Neuronal stem cell (in vitro differentiated cells): Measurements from ENCODE around the gene CCDC149.

Source experiments
- DNase-seq: peaks from one replicate; pipeline ENCODE4 v3.0.0-alpha.2; 2013; ENCODE audit warnings: low spot score
- H2AFZ ChIP-seq: one replicate; pipeline ENCODE4 v1.6.1; 2013; ENCODE audit warnings: mild to moderate bottlenecking, low read length, inconsistent platforms
- H2AK5ac ChIP-seq: 2 replicates; pipeline ENCODE4 v1.6.1; 2013; ENCODE audit warnings: low read depth, mild to moderate bottlenecking, inconsistent platforms, low read length, moderate library complexity, mixed read lengths
- H2BK120ac ChIP-seq: 2 replicates; pipeline ENCODE4 v1.6.1; 2013; ENCODE audit warnings: low read depth, mild to moderate bottlenecking, inconsistent platforms, low read length, moderate library complexity, mixed read lengths
- H2BK12ac ChIP-seq: one replicate; pipeline ENCODE4 v1.6.1; 2013; ENCODE audit warnings: low read length, inconsistent platforms
- H2BK15ac ChIP-seq: 2 replicates; pipeline ENCODE4 v1.6.1; 2013; ENCODE audit warnings: mild to moderate bottlenecking, low read length, inconsistent platforms, mixed read lengths
- H2BK5ac ChIP-seq: one replicate; pipeline ENCODE4 v1.6.1; 2013; ENCODE audit warnings: inconsistent platforms, mild to moderate bottlenecking, low read length, moderate library complexity
- H3K14ac ChIP-seq: one replicate; pipeline ENCODE4 v1.6.1; 2013; ENCODE audit warnings: low read length, inconsistent platforms
- H3K18ac ChIP-seq: 2 replicates; pipeline ENCODE4 v1.6.1; 2013; ENCODE audit warnings: low read length, inconsistent platforms
- H3K23ac ChIP-seq: 2 replicates; pipeline ENCODE4 v1.6.1; 2013; ENCODE audit warnings: low read depth, mild to moderate bottlenecking, mixed read lengths, low read length, inconsistent platforms; ENCODE audit not compliant: poor library complexity
- H3K27ac ChIP-seq: replicated peaks from 3 replicates; pipeline ENCODE4 v1.5.1; 2013; ENCODE audit warnings: low read length, inconsistent platforms
- H3K27me3 ChIP-seq, 3 experiments: 2 replicates each; pipeline ENCODE4 v1.6.1; 2013; ENCODE audit warnings: low read length in 3 of 3, mild to moderate bottlenecking in 2 of 3, inconsistent platforms in 1 of 3, low read depth in 1 of 3, mixed read lengths in 1 of 3, moderate library complexity in 1 of 3; ENCODE audit not compliant: control insufficient read depth in 3 of 3, insufficient read depth in 3 of 3
- H3K36me3 ChIP-seq, 2 donors: replicated peaks in 1 of 2; 2 replicates each; pipeline ENCODE4 v1.6.1; 2013; ENCODE audit warnings: low read length in 2 of 2; ENCODE audit not compliant: control insufficient read depth in 2 of 2, insufficient read depth in 2 of 2
- H3K4ac ChIP-seq: 2 replicates; pipeline ENCODE4 v1.6.1; 2013; ENCODE audit warnings: inconsistent platforms, mild to moderate bottlenecking, low read length, moderate library complexity
- H3K4me1 ChIP-seq, 2 donors: 1 replicate in 1 of 2; 2 replicates in 1 of 2; pipeline ENCODE4 v1.6.1; 2013; ENCODE audit warnings: low read length in 2 of 2, low read depth in 1 of 2; ENCODE audit not compliant: control insufficient read depth in 2 of 2, insufficient read depth in 1 of 2
- H3K4me2 ChIP-seq: one replicate; pipeline ENCODE4 v1.6.1; 2013; ENCODE audit warnings: mild to moderate bottlenecking, low read length, inconsistent platforms; ENCODE audit not compliant: insufficient read depth, poor library complexity, severe bottlenecking
- H3K4me3 ChIP-seq, 2 donors: 2 replicates each; pipeline ENCODE4 v1.5.1; 2013; ENCODE audit warnings: low read length in 2 of 2, mild to moderate bottlenecking in 2 of 2, inconsistent platforms in 1 of 2, moderate library complexity in 1 of 2
- H3K79me1 ChIP-seq: one replicate; pipeline ENCODE4 v1.6.1; 2013; ENCODE audit warnings: low read depth, mild to moderate bottlenecking, inconsistent platforms, low read length, moderate library complexity
- H3K9ac ChIP-seq: one replicate; pipeline ENCODE4 v1.6.1; 2013; ENCODE audit warnings: mild to moderate bottlenecking, low read depth, low read length, inconsistent platforms; ENCODE audit not compliant: poor library complexity
- H3K9me3 ChIP-seq, 2 donors: replicated peaks in 1 of 2; 2 replicates each; pipeline versions ENCODE3 to v1.6.1; 2013; ENCODE audit warnings: low read length in 2 of 2, mild to moderate bottlenecking in 2 of 2, inconsistent platforms in 1 of 2, low read depth in 1 of 2, mixed read lengths in 1 of 2, moderate library complexity in 1 of 2; ENCODE audit not compliant: control insufficient read depth in 2 of 2, insufficient read depth in 1 of 2
- H4K8ac ChIP-seq: one replicate; pipeline ENCODE4 v1.6.1; 2013; ENCODE audit warnings: low read depth, mild to moderate bottlenecking, inconsistent platforms, low read length, moderate library complexity
- H4K91ac ChIP-seq: one replicate; pipeline ENCODE4 v1.6.1; 2013; ENCODE audit warnings: low read length, low read depth, mild to moderate bottlenecking, inconsistent platforms; ENCODE audit not compliant: poor library complexity
- WGBS, 2 donors: extraction: QIAGEN DNeasy Blood & Tissue Kit; methylation state at CpG; one replicate each; pipeline ENCODE4 v1.1.7; 2013; ENCODE audit warnings: missing lambda C conversion rate in 2 of 2, mixed read lengths in 1 of 2; ENCODE audit not compliant: insufficient read length in 2 of 2, insufficient replicate concordance in 1 of 2; ENCODE audit errors: extremely low coverage in 2 of 2; 5-methylcytosine and 5-hydroxymethylcytosine counted together

Gene CCDC149

GRCh38 chr4:24774452-24774851 lies 138.4 kb downstream of the CCDC149 start:
- no peak overlapping the region for H3K4me3 ChIP-seq
- H3K4me1 ChIP-seq: no peaks in the 10 kb centered on the region
- H3K79me1 ChIP-seq: no peaks in the 10 kb centered on the region
- no peak overlapping the region for H3K4ac ChIP-seq
- H3K27ac ChIP-seq: no peak overlapping the region
- H2AK5ac ChIP-seq: no peak overlapping the region
- no peaks in the 10 kb centered on the region for H3K36me3 ChIP-seq
- no peaks in the 10 kb centered on the region for H3K9me3 ChIP-seq
- H2BK120ac ChIP-seq: no peak overlapping the region
- H3K4me2 ChIP-seq: no peak overlapping the region
- no peak for DNase-seq
- no peak overlapping the region for H3K18ac ChIP-seq
- H4K91ac ChIP-seq: no peak overlapping the region
- H3K9ac ChIP-seq: no peak overlapping the region
- no CpG with 5 or more reads among the region's 2 CpGs for WGBS, 2 donors
- no peak overlapping the region for H2BK5ac ChIP-seq
- H2AFZ ChIP-seq: no peak overlapping the region
- no peak overlapping the region for H3K14ac ChIP-seq
- no peak overlapping the region for H4K8ac ChIP-seq
- H2BK12ac ChIP-seq: no peak overlapping the region
- H2BK15ac ChIP-seq: no peak overlapping the region
- H3K23ac ChIP-seq: no peak overlapping the region
- peaks cover 0 to 3% (median 0%) of the 10 kb centered on the region in 3 experiments for H3K27me3 ChIP-seq

GRCh38 chr4:24772952-24773351 lies 139.9 kb downstream of the CCDC149 start:
- H3K27ac ChIP-seq: no peak overlapping the region
- WGBS, 2 donors: no CpG with 5 or more reads among the region's 6 CpGs
- H3K9ac ChIP-seq: no peak overlapping the region
- H3K4me3 ChIP-seq: no peak overlapping the region
- H3K36me3 ChIP-seq: no peaks in the 10 kb centered on the region
- H3K27me3 ChIP-seq: peaks cover 0 to 2% (median 0%) of the 10 kb centered on the region in 3 experiments
- H2BK15ac ChIP-seq: no peak overlapping the region
- no peak overlapping the region for H4K8ac ChIP-seq
- DNase-seq: no peak
- no peak overlapping the region for H3K4me2 ChIP-seq
- H3K4ac ChIP-seq: no peak overlapping the region
- no peak overlapping the region for H3K14ac ChIP-seq
- no peaks in the 10 kb centered on the region for H3K9me3 ChIP-seq
- H3K18ac ChIP-seq: no peak overlapping the region
- no peak overlapping the region for H2AK5ac ChIP-seq
- no peaks in the 10 kb centered on the region for H3K4me1 ChIP-seq
- no peak overlapping the region for H4K91ac ChIP-seq
- no peak overlapping the region for H2AFZ ChIP-seq
- no peaks in the 10 kb centered on the region for H3K79me1 ChIP-seq
- H3K23ac ChIP-seq: no peak overlapping the region
- H2BK5ac ChIP-seq: no peak overlapping the region
- no peak overlapping the region for H2BK12ac ChIP-seq
- H2BK120ac ChIP-seq: no peak overlapping the region

GRCh38 chr4:24772061-24772705 lies 140.7 kb downstream of the CCDC149 start:
- Histone ChIP-seq H3K4me2 (no peak overlapping the region), H3K23ac (no peak overlapping the region), H3K36me3 (no peaks in the 10 kb centered on the region), H3K27me3 (no peaks in the 10 kb centered on the region), H3K9me3 (no peaks in the 10 kb centered on the region), H3K14ac (no peak overlapping the region), H3K4me1 (no peaks in the 10 kb centered on the region), H2BK120ac (no peak overlapping the region), H2AK5ac (no peak overlapping the region), H2BK12ac (no peak overlapping the region), H3K18ac (no peak overlapping the region), H3K4ac (no peak overlapping the region), H3K4me3 (no peak overlapping the region), H4K91ac (no peak overlapping the region), H3K79me1 (no peaks in the 10 kb centered on the region), H4K8ac (no peak overlapping the region), H2BK5ac (no peak overlapping the region), H3K9ac (no peak overlapping the region), H2AFZ (no peak overlapping the region), H2BK15ac (no peak overlapping the region), H3K27ac (no peak overlapping the region)
- no peak for DNase-seq
- no CpG with 5 or more reads among the region's 5 CpGs for WGBS, 2 donors

- Histone ChIP-seq H2BK15ac (no peak overlapping the region), H2AFZ (no peak overlapping the region), H3K4me2 (no peak overlapping the region), H2BK120ac (no peak overlapping the region), H4K91ac (no peak overlapping the region), H3K27me3 (no peaks in the 10 kb centered on the region), H3K23ac (no peak overlapping the region), H2AK5ac (no peak overlapping the region), H3K9me3 (no peaks in the 10 kb centered on the region), H3K79me1 (no peaks in the 10 kb centered on the region), H3K4ac (no peak overlapping the region), H3K4me3 (no peak overlapping the region), H3K18ac (no peak overlapping the region), H3K36me3 (no peaks in the 10 kb centered on the region), H4K8ac (peak overlapping the region; percentile 70), H3K27ac (no peak overlapping the region), H3K4me1 (no peaks in the 10 kb centered on the region), H3K9ac (no peak overlapping the region), H3K14ac (no peak overlapping the region), H2BK5ac (no peak overlapping the region), H2BK12ac (no peak overlapping the region)
- DNase-seq: no peak
- WGBS, 2 donors: no CpG with 5 or more reads among the region's 4 CpGs
These were observed 141.6 kb downstream of the CCDC149 start for GRCh38 chr4:24771241-24771640.
